Duodenal mucosa (tissue), 2 donors: ENCODE data around the gene VWA5B2.

Source experiments
- H3K27ac ChIP-seq: one replicate; pipeline ENCODE4 v1.7.0; 2013; ENCODE audit warnings: low read depth, low read length
- H3K27me3 ChIP-seq, 2 donors: one replicate each; pipeline ENCODE4 v1.7.0; 2013; ENCODE audit warnings: low read length in 2 of 2, control low read depth in 1 of 2; ENCODE audit not compliant: insufficient read depth in 2 of 2, control insufficient read depth in 1 of 2
- H3K36me3 ChIP-seq, 2 donors: one replicate each; pipeline ENCODE4 v1.7.0; 2013; ENCODE audit warnings: low read length in 2 of 2, control low read depth in 1 of 2; ENCODE audit not compliant: insufficient read depth in 2 of 2, control insufficient read depth in 1 of 2
- H3K4me1 ChIP-seq, 2 donors: one replicate each; pipeline ENCODE4 v1.7.0; 2013; ENCODE audit warnings: low read length in 2 of 2, control low read depth in 1 of 2; ENCODE audit not compliant: insufficient read depth in 2 of 2, control insufficient read depth in 1 of 2
- H3K4me3 ChIP-seq, 2 donors: one replicate each; pipeline ENCODE4 v1.7.0; 2013; ENCODE audit warnings: low read length in 2 of 2, low read depth in 1 of 2
- H3K9ac ChIP-seq, 2 donors: one replicate each; pipeline ENCODE4 v1.7.0; 2013; ENCODE audit warnings: low read length in 2 of 2, low read depth in 1 of 2
- H3K9me3 ChIP-seq, 2 donors: one replicate each; pipeline ENCODE4 v1.7.0; 2013; ENCODE audit warnings: low read length in 2 of 2, control low read depth in 1 of 2; ENCODE audit not compliant: control insufficient read depth in 1 of 2

VWA5B2 gene

GRCh38 chr3:184189421-184189820, 40.0 kb upstream of the VWA5B2 start:
- H3K36me3 ChIP-seq = peaks cover 53 to 67% of the 10 kb centered on the region in 2 donors
- H3K27me3 ChIP-seq = no peaks in the 10 kb centered on the region
- no peak overlapping the region for H3K27ac ChIP-seq
- no peaks in the 10 kb centered on the region for H3K9me3 ChIP-seq
- H3K9ac ChIP-seq = no peak overlapping the region
- no peak overlapping the region for H3K4me3 ChIP-seq
- H3K4me1 ChIP-seq = peaks cover 18 to 21% of the 10 kb centered on the region in 2 donors

DNA sequence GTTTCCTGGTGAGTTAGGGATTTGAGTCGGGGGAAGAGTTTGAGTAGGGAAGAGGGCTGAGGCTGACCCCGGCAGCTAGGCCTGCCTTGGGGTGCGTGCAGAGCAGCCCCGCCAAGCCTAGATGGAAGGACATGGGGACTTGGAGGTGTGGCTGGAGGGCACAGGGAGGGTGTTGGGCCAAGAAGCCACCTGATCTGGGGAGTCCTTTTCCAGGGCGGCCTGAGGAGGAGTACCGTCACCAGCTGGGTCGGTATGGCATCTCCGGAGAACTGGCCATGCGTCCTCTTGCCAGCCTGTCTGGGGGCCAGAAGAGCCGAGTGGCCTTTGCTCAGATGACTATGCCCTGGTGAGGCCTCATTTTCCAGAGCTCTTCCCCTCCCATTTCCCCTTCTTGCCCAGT, 36.5 kb upstream of the VWA5B2 start:
- H3K4me3 ChIP-seq = no peak overlapping the region
- H3K9ac ChIP-seq = no peak overlapping the region
- H3K27me3 ChIP-seq = no peaks in the 10 kb centered on the region
- peaks cover 53 to 84% of the 10 kb centered on the region in 2 donors for H3K36me3 ChIP-seq
- H3K4me1 ChIP-seq = no peaks in the 10 kb centered on the region
- H3K27ac ChIP-seq = no peak overlapping the region
- no peaks in the 10 kb centered on the region for H3K9me3 ChIP-seq

DNA sequence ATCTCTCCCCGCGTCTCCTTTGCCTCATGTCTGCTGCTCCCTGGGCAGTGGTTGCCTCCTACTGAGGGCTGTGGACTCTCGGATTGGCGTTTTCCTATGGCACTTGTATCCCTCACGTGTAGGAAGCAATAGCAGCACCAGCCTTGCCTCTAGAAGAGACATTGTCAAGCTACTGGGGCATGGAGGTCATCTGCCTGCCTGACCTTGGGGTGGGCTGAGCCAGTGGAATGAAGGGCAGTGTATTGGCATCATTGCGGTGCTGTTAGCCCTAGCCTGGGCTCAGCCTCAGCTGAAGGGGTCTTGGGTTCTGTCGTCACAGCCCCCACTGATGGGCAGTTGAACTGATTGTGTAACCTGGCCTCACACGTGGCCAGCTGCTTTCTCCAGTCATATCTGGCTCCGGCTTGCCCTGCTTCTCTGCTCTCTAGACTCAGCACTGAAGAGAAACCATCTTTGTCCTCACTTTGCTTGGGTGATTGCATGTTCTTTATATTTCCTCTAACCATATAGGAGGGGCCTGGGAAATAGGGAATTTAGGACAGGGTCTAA, 35.3 kb upstream of the VWA5B2 start:
- H3K9me3 ChIP-seq = no peaks in the 10 kb centered on the region
- H3K36me3 ChIP-seq = peaks cover 42 to 72% of the 10 kb centered on the region in 2 donors
- no peaks in the 10 kb centered on the region for H3K4me1 ChIP-seq
- no peaks in the 10 kb centered on the region for H3K27me3 ChIP-seq
- H3K4me3 ChIP-seq = no peak overlapping the region
- H3K27ac ChIP-seq = no peak overlapping the region
- H3K9ac ChIP-seq = no peak overlapping the region

DNA sequence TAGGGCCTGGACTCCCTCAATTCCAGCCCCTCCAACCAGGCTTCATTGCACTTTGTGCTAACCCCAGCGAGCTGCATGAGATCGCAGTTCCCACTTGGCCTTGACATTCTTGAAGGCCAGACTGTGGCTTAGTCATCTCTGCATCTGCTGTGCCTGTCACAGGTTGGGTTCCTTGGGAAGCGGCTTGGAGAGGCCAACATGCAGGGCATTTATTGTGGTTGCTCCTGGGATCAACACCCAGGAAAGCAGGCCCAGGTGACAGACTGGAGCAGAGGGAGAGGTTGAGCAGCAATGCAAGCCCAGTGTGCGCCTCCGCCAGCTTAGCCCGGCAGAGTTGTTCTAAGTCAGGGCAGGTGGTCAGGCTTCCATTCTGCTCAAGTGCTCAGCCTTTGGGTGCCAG, 32.8 kb upstream of the VWA5B2 start:
- Histone ChIP-seq H3K9me3 (no peaks in the 10 kb centered on the region), H3K9ac (no peak overlapping the region), H3K36me3 (peaks cover 23 to 48% of the 10 kb centered on the region in 2 donors), H3K4me1 (no peaks in the 10 kb centered on the region), H3K27ac (no peak overlapping the region), H3K4me3 (no peak overlapping the region), H3K27me3 (no peaks in the 10 kb centered on the region)

GRCh38 chr3:184198509-184198908, 30.9 kb upstream of the VWA5B2 start:
- H3K9me3 ChIP-seq = no peaks in the 10 kb centered on the region
- H3K4me3 ChIP-seq = no peak overlapping the region
- H3K4me1 ChIP-seq = no peaks in the 10 kb centered on the region
- no peak overlapping the region for H3K27ac ChIP-seq
- no peaks in the 10 kb centered on the region for H3K27me3 ChIP-seq
- H3K9ac ChIP-seq = no peak overlapping the region
- peaks cover 6 to 30% of the 10 kb centered on the region in 2 donors for H3K36me3 ChIP-seq

DNA sequence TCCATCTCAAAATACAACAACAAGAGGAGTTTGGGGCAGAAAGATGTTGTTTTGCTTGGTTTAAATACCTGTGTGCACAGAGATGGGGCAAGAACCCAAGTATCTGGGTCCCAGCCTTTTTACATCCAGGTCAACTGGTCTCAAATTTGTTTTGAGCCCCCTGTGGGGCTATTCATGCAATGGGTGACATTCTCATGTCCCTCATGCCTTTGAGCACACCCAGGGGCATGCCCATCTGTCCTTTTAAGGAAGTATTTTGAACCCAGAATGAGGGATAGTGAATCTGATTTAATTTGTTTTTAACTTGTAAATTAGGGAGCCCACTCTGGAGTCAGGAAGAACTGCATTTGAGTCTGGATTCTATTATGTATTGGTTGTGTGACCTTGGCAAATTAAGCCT, 28.6 kb upstream of the VWA5B2 start:
- H3K4me3 ChIP-seq = no peak overlapping the region
- no peak overlapping the region for H3K27ac ChIP-seq
- H3K36me3 ChIP-seq = peaks cover 0 to 7% of the 10 kb centered on the region in 2 donors
- H3K4me1 ChIP-seq = no peaks in the 10 kb centered on the region
- no peaks in the 10 kb centered on the region for H3K9me3 ChIP-seq
- H3K9ac ChIP-seq = no peak overlapping the region
- H3K27me3 ChIP-seq = peaks cover 0 to 3% of the 10 kb centered on the region in 2 donors

- Histone ChIP-seq H3K4me1 (no peaks in the 10 kb centered on the region), H3K9ac (no peak overlapping the region), H3K36me3 (no peaks in the 10 kb centered on the region), H3K27ac (no peak overlapping the region), H3K9me3 (no peaks in the 10 kb centered on the region), H3K27me3 (peaks cover 3% of the 10 kb centered on the region in 2 donors), H3K4me3 (no peak overlapping the region)
Measured at GRCh38 chr3:184203526-184203925, 25.9 kb upstream of the VWA5B2 start.

DNA sequence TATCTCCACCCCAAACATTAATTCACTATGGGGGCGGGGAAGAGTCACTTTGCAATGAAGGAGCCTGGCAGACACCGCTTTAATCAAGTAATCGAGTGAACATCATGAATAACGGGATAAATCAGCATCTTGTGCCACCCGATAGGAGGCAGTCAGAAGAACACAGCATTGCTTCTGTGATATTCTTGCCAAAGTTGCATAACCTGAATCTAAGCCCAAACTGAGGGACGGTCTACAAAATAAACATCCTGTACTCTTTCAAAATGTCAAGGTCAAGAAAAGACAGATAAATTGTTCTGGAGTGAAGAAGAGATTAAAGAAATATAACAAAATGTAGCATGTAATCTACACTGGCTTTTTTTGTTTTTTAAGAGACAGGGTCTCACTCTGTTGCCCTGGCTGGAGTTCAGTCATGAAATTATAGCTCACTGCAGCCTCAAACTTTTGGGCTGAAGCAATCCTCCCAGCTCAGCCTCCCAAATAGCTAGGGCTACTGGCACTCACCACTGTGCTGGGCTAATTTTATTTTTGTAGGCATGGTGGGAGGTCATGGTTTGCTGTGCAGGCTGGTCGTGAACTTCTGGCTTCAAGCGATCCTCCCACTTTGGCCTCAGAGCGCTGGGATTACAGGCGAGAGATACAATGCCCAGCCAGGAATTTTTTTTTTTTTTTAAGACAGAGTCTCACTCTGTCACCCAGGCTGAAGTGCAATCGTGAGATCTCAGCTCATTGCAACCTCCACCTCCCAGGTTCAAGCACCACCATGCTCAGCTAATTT, 20.1 kb upstream of the VWA5B2 start:
- no peaks in the 10 kb centered on the region for H3K4me1 ChIP-seq
- H3K36me3 ChIP-seq = no peaks in the 10 kb centered on the region
- no peak overlapping the region for H3K4me3 ChIP-seq
- peaks cover 3% of the 10 kb centered on the region in 2 donors for H3K27me3 ChIP-seq
- H3K9ac ChIP-seq = no peak overlapping the region
- no peak overlapping the region for H3K27ac ChIP-seq
- no peaks in the 10 kb centered on the region for H3K9me3 ChIP-seq

- Histone ChIP-seq H3K4me3 (no peak overlapping the region), H3K27me3 (peaks cover 0 to 3% of the 10 kb centered on the region in 2 donors), H3K27ac (no peak overlapping the region), H3K9ac (no peak overlapping the region), H3K9me3 (no peaks in the 10 kb centered on the region), H3K36me3 (no peaks in the 10 kb centered on the region), H3K4me1 (no peaks in the 10 kb centered on the region)
Measured at GRCh38 chr3:184211297-184211696, 18.1 kb upstream of the VWA5B2 start.

GRCh38 chr3:184211718-184212117, 17.7 kb upstream of the VWA5B2 start:
- Histone ChIP-seq H3K4me1 (no peaks in the 10 kb centered on the region), H3K9me3 (no peaks in the 10 kb centered on the region), H3K36me3 (no peaks in the 10 kb centered on the region), H3K27me3 (peaks cover 0 to 2% of the 10 kb centered on the region in 2 donors), H3K4me3 (no peak overlapping the region), H3K27ac (no peak overlapping the region), H3K9ac (no peak overlapping the region)
